OCI-LY1 (cell line): Measurements from ENCODE around the gene GNPTG.

Experiments
- H2AFZ ChIP-seq: fragments of 200-600 bp; sonication (generic), shearing (Covaris generic); 2 replicates; pipeline ENCODE4 v1.6.0; 2014; ENCODE audit warnings: antibody characterized with exemption, mild to moderate bottlenecking, low read length
- H3F3A ChIP-seq: fragments of 200-600 bp; sonication (generic), shearing (Covaris generic); 2 replicates; pipeline ENCODE4 v1.6.0; 2014; ENCODE audit warnings: mild to moderate bottlenecking, antibody characterized with exemption, low read length, moderate library complexity; ENCODE audit not compliant: insufficient read depth
- H3K27ac ChIP-seq: fragments of 200-600 bp; sonication (generic); 2 replicates; pipeline ENCODE4 v1.5.1; 2014; ENCODE audit warnings: low read length, mixed run types, mild to moderate bottlenecking, low read depth; ENCODE audit not compliant: poor library complexity, severe bottlenecking
- H3K27me3 ChIP-seq: fragments of 200-600 bp; sonication (generic); 2 replicates; pipeline ENCODE4 v1.6.0; 2014; ENCODE audit warnings: antibody characterized with exemption, mild to moderate bottlenecking, low read length, moderate library complexity; ENCODE audit not compliant: insufficient read depth
- H3K36me3 ChIP-seq: fragments of 200-600 bp; sonication (generic); 2 replicates; pipeline ENCODE4 v1.6.1; 2014; ENCODE audit warnings: mild to moderate bottlenecking, antibody characterized with exemption, low read length, moderate library complexity, mixed read lengths; ENCODE audit not compliant: insufficient read depth
- H3K4me1 ChIP-seq: fragments of 200-600 bp; sonication (generic); 2 replicates; pipeline ENCODE4 v1.5.1; 2014; ENCODE audit warnings: mild to moderate bottlenecking, low read length, moderate library complexity; ENCODE audit not compliant: insufficient read depth, severe bottlenecking
- H3K4me2 ChIP-seq: fragments of 200-600 bp; sonication (generic), shearing (Covaris generic); 2 replicates; pipeline ENCODE4 v1.6.1; 2014; ENCODE audit warnings: low read length
- H3K4me3 ChIP-seq: fragments of 200-600 bp; sonication (generic); 2 replicates; pipeline ENCODE4 v1.5.1; 2014; ENCODE audit warnings: low read length, low read depth, mild to moderate bottlenecking, mixed read lengths; ENCODE audit not compliant: poor library complexity, severe bottlenecking
- H3K79me2 ChIP-seq: fragments of 200-600 bp; shearing (Covaris generic); 2 replicates; pipeline ENCODE4 v1.6.1; 2016; ENCODE audit warnings: mixed run types, low read length, mixed read lengths; ENCODE audit not compliant: insufficient read depth
- H3K9ac ChIP-seq: fragments of 200-600 bp; sonication (generic), shearing (Covaris generic); 2 replicates; pipeline ENCODE4 v1.6.1; 2014; ENCODE audit warnings: mild to moderate bottlenecking, low read length, mixed read lengths
- H3K9me2 ChIP-seq: fragments of 200-600 bp; sonication (generic), shearing (Covaris generic); 2 replicates; pipeline ENCODE4 v1.6.1; 2014; ENCODE audit warnings: low read depth, mild to moderate bottlenecking, low read length, mixed read lengths
- H3K9me3 ChIP-seq: fragments of 200-600 bp; shearing (Covaris generic); 2 replicates; pipeline ENCODE4 v1.6.1; 2014; ENCODE audit warnings: low read length, mixed read lengths
- H4K20me1 ChIP-seq: fragments of 200-600 bp; sonication (generic), shearing (Covaris generic); 2 replicates; pipeline ENCODE4 v1.6.0; 2016; ENCODE audit warnings: mild to moderate bottlenecking, low read length; ENCODE audit not compliant: insufficient read depth
- EZH2 ChIP-seq: fragments of 200-600 bp; sonication (generic), shearing (Covaris generic); IDR thresholded peaks from 2 replicates; pipeline ENCODE4 v1.8.0; 2017; ENCODE audit warnings: borderline replicate concordance, mixed run types, mild to moderate bottlenecking, antibody characterized with exemption, low read length, moderate library complexity, mixed read lengths
- TF ChIP-seq, protein P1 (sequence below): fragments of 200-600 bp; sonication (generic), shearing (Covaris generic); IDR thresholded peaks from 2 replicates; pipeline ENCODE4 v1.5.1; 2017; ENCODE audit warnings: mild to moderate bottlenecking, antibody characterized with exemption, low read length, moderate library complexity, mixed read lengths

Gene GNPTG

DNA sequence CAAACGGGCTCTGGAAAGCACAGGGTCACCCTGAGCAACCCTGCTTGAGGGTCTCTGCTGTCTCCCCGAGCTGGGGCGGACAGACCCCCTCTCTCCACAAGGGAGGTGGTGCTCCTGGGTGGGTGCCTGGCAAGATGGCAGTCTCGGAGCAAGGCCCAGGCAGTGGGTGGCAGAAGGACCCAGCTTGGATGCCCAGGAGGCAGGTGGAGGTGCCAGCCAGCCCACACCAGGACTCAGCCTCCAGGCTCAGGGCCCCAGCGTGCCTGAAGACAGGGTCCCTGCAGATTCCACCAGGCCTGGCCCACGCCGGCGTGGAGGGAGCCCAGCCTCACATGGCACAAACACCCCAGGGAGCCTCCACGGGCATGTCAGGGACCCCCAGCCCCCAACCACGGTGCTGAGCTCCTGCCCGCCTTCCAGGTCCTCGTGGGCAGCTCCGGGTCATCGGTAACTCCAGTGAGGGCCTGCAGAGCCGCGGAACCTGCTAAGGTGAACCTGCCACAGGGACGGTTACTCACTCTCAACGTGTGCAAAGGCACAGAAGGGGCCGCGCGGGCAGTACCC is 42.0 kb downstream of the GNPTG start:
- Histone ChIP-seq H3K9me2 (no peaks in the 10 kb centered on the region), H3K27me3 (no peaks in the 10 kb centered on the region), H2AFZ (no peak overlapping the region), H3F3A (no peaks in the 10 kb centered on the region), H3K27ac (no peak overlapping the region), H3K4me2 (no peak overlapping the region), H3K4me3 (no peak overlapping the region), H3K9me3 (no peaks in the 10 kb centered on the region), H3K9ac (no peak overlapping the region), H3K4me1 (no peaks in the 10 kb centered on the region), H3K79me2 (no peaks in the 10 kb centered on the region), H4K20me1 (no peaks in the 10 kb centered on the region), H3K36me3 (peaks cover 14% of the 10 kb centered on the region; the same call in 1 of the 2 replicates)
- TF ChIP-seq EZH2 = no peak
- TF ChIP-seq, protein P1, sequence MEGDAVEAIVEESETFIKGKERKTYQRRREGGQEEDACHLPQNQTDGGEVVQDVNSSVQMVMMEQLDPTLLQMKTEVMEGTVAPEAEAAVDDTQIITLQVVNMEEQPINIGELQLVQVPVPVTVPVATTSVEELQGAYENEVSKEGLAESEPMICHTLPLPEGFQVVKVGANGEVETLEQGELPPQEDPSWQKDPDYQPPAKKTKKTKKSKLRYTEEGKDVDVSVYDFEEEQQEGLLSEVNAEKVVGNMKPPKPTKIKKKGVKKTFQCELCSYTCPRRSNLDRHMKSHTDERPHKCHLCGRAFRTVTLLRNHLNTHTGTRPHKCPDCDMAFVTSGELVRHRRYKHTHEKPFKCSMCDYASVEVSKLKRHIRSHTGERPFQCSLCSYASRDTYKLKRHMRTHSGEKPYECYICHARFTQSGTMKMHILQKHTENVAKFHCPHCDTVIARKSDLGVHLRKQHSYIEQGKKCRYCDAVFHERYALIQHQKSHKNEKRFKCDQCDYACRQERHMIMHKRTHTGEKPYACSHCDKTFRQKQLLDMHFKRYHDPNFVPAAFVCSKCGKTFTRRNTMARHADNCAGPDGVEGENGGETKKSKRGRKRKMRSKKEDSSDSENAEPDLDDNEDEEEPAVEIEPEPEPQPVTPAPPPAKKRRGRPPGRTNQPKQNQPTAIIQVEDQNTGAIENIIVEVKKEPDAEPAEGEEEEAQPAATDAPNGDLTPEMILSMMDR = no peak

DNA sequence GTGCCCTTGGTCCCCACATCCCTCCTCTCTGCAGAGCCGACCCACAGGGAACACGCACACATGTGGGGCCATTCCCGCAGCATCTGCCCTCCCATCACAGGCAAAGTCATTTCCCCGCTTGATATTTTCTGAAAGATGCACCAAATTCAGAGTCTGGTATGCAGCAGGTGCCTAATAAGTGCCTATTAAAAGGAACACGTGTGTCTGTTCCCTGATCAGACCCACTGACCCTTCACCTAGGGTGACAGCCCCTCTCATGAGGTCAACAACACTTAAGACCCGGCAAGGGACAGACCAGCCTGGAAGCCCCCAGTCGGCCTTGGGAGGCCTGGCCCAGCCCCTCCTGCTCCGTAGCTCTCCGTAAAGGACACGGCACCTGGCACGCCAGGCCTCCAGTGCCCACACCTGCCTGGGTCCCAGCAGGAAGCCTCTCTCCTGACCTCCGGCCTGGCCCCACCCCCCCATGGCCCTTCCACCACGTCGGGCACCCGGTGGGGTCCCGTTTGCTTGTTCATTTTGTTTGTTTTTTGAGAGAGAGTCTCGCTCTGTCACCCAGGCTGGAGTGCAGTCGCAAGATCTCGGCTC is 42.7 kb downstream of the GNPTG start:
- no peaks in the 10 kb centered on the region for H3K9me2 ChIP-seq
- no peaks in the 10 kb centered on the region for H3K9me3 ChIP-seq
- no peaks in the 10 kb centered on the region for H3K4me1 ChIP-seq
- no peak overlapping the region for H3K4me3 ChIP-seq
- no peaks in the 10 kb centered on the region for H3K79me2 ChIP-seq
- TF ChIP-seq, protein P1 = no peak
- TF ChIP-seq EZH2 = no peak
- H3K27ac ChIP-seq = no peak overlapping the region
- H3K27me3 ChIP-seq = no peaks in the 10 kb centered on the region
- H4K20me1 ChIP-seq = no peaks in the 10 kb centered on the region
- no peak overlapping the region for H2AFZ ChIP-seq
- peaks cover 20% of the 10 kb centered on the region; the same call in 1 of the 2 replicates for H3K36me3 ChIP-seq
- no peak overlapping the region for H3K9ac ChIP-seq
- H3K4me2 ChIP-seq = no peak overlapping the region
- H3F3A ChIP-seq = no peaks in the 10 kb centered on the region

DNA sequence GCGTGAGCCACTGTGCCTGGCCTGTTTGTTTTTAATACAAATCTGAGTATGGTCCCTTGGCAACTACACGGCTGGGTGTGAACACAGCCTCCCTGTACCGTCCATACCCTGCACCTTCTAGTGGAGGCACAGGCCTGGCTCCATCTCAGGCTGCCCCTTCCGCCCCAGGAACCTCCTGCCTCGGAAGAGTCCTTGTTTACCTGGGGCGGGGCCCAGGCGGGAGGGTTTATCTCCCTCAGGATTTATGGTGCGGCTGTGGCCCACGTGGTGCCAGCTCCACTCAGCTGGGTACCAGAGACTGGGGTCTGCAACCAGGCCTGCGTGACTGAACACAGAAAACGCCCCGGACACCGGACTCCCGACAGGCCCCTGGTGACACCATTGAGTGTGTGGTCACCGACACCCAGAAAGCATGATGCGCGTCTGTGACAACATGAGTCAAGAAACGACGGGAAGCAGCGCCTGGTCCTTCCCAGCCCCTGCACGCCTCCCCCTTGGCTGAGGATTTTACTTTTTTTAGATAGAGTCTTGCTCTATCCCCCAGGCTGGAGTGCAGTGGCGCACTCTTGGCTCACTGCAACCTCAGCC is 43.8 kb downstream of the GNPTG start:
- no peaks in the 10 kb centered on the region for H3K4me1 ChIP-seq

More for the DNA sequence above, 43.8 kb downstream of the GNPTG start:
- no peaks in the 10 kb centered on the region for H3F3A ChIP-seq
- no peaks in the 10 kb centered on the region for H3K9me3 ChIP-seq
- no peaks in the 10 kb centered on the region for H3K27me3 ChIP-seq
- H3K4me3 ChIP-seq = no peak overlapping the region
- no peaks in the 10 kb centered on the region for H4K20me1 ChIP-seq
- TF ChIP-seq, protein P1 = no peak
- no peak for TF ChIP-seq EZH2
- H3K36me3 ChIP-seq = peaks cover 25% of the 10 kb centered on the region; the same call in 1 of the 2 replicates
- no peak overlapping the region for H3K9ac ChIP-seq
- H3K4me2 ChIP-seq = no peak overlapping the region
- no peaks in the 10 kb centered on the region for H3K9me2 ChIP-seq
- H3K27ac ChIP-seq = no peak overlapping the region
- no peak overlapping the region for H2AFZ ChIP-seq
- H3K79me2 ChIP-seq = no peaks in the 10 kb centered on the region
